Endothelial cell (in vitro differentiated cells): Measurements from ENCODE around the gene FTO. TPM values are rescaled to one million over a fixed set of nuclear protein-coding genes. Genes with fewer than 3 reads are reported as not detected.

ENCODE experiments used
- DNase-seq: peaks from one replicate; pipeline ENCODE4 v3.0.0; 2021; ENCODE audit warnings: low spot score
- H3K27ac Mint-ChIP-seq: one replicate; pipeline ENCODE4 v1.8.0; 2021; ENCODE audit warnings: mixed read lengths, inconsistent platforms; ENCODE audit not compliant: unreplicated experiment
- H3K27me3 Mint-ChIP-seq: one replicate; pipeline ENCODE4 v1.8.0; 2021; ENCODE audit warnings: mild to moderate bottlenecking, moderate library complexity, mixed read lengths, inconsistent platforms; ENCODE audit not compliant: unreplicated experiment
- H3K36me3 Mint-ChIP-seq: one replicate; pipeline ENCODE4 v1.8.0; 2021; ENCODE audit warnings: mild to moderate bottlenecking, low read depth, mixed read lengths, inconsistent platforms; ENCODE audit not compliant: unreplicated experiment
- H3K4me1 Mint-ChIP-seq: one replicate; pipeline ENCODE4 v1.8.0; 2021; ENCODE audit warnings: mild to moderate bottlenecking, mixed read lengths, inconsistent platforms; ENCODE audit not compliant: unreplicated experiment
- H3K4me3 Mint-ChIP-seq: one replicate; pipeline ENCODE4 v1.8.0; 2021; ENCODE audit warnings: mild to moderate bottlenecking, mixed read lengths, inconsistent platforms; ENCODE audit not compliant: unreplicated experiment
- H3K9me3 Mint-ChIP-seq: one replicate; pipeline ENCODE4 v1.8.0; 2021; ENCODE audit warnings: mixed read lengths, inconsistent platforms; ENCODE audit not compliant: unreplicated experiment
- CTCF ChIP-seq: fragments of 200-600 bp; sonication (generic); IDR thresholded peaks from one replicate; pipeline ENCODE4 v1.5.0; 2021; ENCODE audit warnings: antibody characterized with exemption; ENCODE audit not compliant: unreplicated experiment
- total RNA-seq: library from RNA; stranded (reverse); fragmentation: NEBNext Ultra II Directional; extraction: Animal tissue kit (Norgen Biotek cat#: 25700); gene quantifications from one replicate; pipeline ENCODE4 v1.2.1, GENCODE V29; 2021; ENCODE audit not compliant: unreplicated experiment

Gene FTO
- total RNA-seq, 1 donor from 2014 or later: 83.8 TPM

GRCh38 chr16:53948326-53948725 lies 244.4 kb downstream of the FTO start:
- no peak overlapping the region for H3K27ac Mint-ChIP-seq
- H3K9me3 Mint-ChIP-seq: no peaks in the 10 kb centered on the region
- peaks cover 3% of the 10 kb centered on the region for H3K4me1 Mint-ChIP-seq

GRCh38 chr16:53948734-53949430 lies 244.9 kb downstream of the FTO start:
- no peak overlapping the region for H3K27ac Mint-ChIP-seq
- TF ChIP-seq CTCF: no peak
- H3K36me3 Mint-ChIP-seq: no peaks in the 10 kb centered on the region
- H3K4me3 Mint-ChIP-seq: no peak overlapping the region
- H3K27me3 Mint-ChIP-seq: no peaks in the 10 kb centered on the region
- no peak for DNase-seq
- H3K9me3 Mint-ChIP-seq: no peaks in the 10 kb centered on the region
- peaks cover 3% of the 10 kb centered on the region for H3K4me1 Mint-ChIP-seq

More at GRCh38 chr16:53948326-53948725, 244.4 kb downstream of the FTO start:
- no peak for DNase-seq
- H3K27me3 Mint-ChIP-seq: no peaks in the 10 kb centered on the region
- no peak for TF ChIP-seq CTCF
- H3K36me3 Mint-ChIP-seq: no peaks in the 10 kb centered on the region
- H3K4me3 Mint-ChIP-seq: no peak overlapping the region

- H3K27me3 Mint-ChIP-seq: peaks cover 3% of the 10 kb centered on the region
- peaks cover 3% of the 10 kb centered on the region for H3K4me1 Mint-ChIP-seq
- DNase-seq: no peak
- H3K4me3 Mint-ChIP-seq: no peak overlapping the region
- no peaks in the 10 kb centered on the region for H3K36me3 Mint-ChIP-seq
- H3K9me3 Mint-ChIP-seq: no peaks in the 10 kb centered on the region
- no peak overlapping the region for H3K27ac Mint-ChIP-seq
- TF ChIP-seq CTCF: no peak
Observed at GRCh38 chr16:53949715-53950410, 245.9 kb downstream of the FTO start.

- DNase-seq: no peak
- H3K36me3 Mint-ChIP-seq: no peaks in the 10 kb centered on the region
- no peaks in the 10 kb centered on the region for H3K9me3 Mint-ChIP-seq
- no peak overlapping the region for H3K4me3 Mint-ChIP-seq
- H3K4me1 Mint-ChIP-seq: peaks cover 3% of the 10 kb centered on the region
- no peak overlapping the region for H3K27ac Mint-ChIP-seq
- TF ChIP-seq CTCF: no peak
- H3K27me3 Mint-ChIP-seq: peaks cover 3% of the 10 kb centered on the region
Observed at GRCh38 chr16:53950677-53951076, 246.7 kb downstream of the FTO start.
